Measurements from ENCODE around the gene HAUS8. TPM values are rescaled to one million over a fixed set of nuclear protein-coding genes. Genes with fewer than 3 reads are reported as not detected.

Gene HAUS8
- polyA plus RNA-seq, 1 experiment: 4.6 TPM

DNA sequence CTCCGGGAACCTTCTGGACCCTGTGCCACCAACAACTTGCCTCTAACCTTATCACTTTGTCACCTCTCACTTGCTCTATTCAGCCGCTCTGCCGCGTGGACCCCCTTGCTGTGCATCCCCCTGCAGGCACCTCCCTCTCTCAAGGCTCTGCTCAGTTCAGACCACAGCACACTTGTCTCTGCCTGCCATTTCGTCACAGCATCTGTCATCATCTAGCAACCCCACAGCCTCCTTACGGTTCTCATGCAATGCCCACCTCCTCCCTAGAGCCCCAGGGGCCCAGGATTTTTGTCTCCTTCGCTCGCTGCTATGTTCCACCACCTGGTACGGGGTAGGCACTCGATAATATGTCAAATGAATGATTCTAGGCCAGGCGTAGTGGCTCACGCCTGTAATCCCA is 4.8 kb downstream of the HAUS8 start:
- H3K27me3 ChIP-seq (ENCODE audit: control insufficient read depth, insufficient read depth, low read length): no peaks in the 10 kb centered on the region
- no peak for DNase-seq (ENCODE audit: low read depth, low spot score)
- H3K4me3 ChIP-seq (ENCODE audit: low read depth, low read length): no peak overlapping the region
- H3K27ac ChIP-seq (ENCODE audit: low read depth, low read length): no peak overlapping the region
- ChIA-PET POLR2A (no interaction called here), CTCF (interaction anchor here (0.6 kb wide), 1 partner anchor 191 kb away, joined by 3 read pairs; no protein-coding TSS in a partner anchor)
- TF ChIP-seq CTCF (IDR thresholded peaks at IDR 0.05; ENCODE audit: low read depth, low read length): no peak
- H3K9me3 ChIP-seq (ENCODE audit: control insufficient read depth, insufficient read depth, low read length): no peaks in the 10 kb centered on the region

DNA sequence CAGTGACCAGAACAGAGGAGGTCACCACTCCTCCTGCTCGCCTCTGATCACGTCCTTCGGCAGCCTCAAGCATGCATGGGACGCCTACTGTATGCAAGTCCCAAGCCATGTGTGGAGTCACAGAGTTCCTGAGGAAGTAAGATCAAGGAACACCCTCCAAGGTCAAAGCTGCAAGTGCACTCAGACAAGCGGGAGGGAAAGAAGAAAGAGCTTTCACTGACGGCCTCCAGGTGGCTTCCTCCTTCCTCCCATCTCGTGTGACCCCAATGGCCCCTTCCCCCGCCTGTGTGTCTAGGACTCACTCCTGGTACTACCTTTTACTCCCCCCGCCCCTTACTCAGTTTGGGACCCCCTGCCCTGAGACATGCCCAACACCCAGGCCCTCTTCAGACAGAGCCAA is 6.1 kb downstream of the HAUS8 start:
- DNase-seq (ENCODE audit: low read depth, low spot score): no peak
- Histone ChIP-seq H3K9me3 (ENCODE audit: control insufficient read depth, insufficient read depth, low read length) (no peaks in the 10 kb centered on the region), H3K27me3 (ENCODE audit: control insufficient read depth, insufficient read depth, low read length) (no peaks in the 10 kb centered on the region), H3K27ac (ENCODE audit: low read depth, low read length) (no peak overlapping the region), H3K4me3 (ENCODE audit: low read depth, low read length) (no peak overlapping the region)
- TF ChIP-seq CTCF (IDR thresholded peaks at IDR 0.05; ENCODE audit: low read depth, low read length): no peak
- CTCF ChIA-PET: no interaction called here
- POLR2A ChIA-PET: no interaction called here

DNA sequence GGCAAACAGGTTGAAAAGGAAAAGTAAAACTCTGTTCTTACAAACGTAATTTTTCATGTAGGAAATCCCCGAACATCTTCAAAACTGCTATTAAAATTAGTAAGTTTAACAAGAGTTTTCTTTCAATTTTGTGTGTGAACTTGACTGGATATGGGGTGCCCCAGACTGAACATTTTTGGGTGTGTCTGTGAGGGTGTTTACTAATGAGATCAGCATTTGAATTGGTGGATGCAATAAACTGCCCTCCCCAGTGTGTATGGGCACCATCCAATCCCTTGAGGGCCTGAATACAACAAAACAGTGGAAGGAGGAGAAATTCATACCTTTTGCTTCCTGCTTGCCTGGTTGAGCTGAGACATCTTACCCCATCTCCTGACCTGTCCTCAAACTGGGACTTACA is 11.8 kb downstream of the HAUS8 start:
- TF ChIP-seq CTCF (IDR thresholded peaks at IDR 0.05; ENCODE audit: low read depth, low read length): no peak
- DNase-seq (ENCODE audit: low read depth, low spot score): no peak
- Histone ChIP-seq H3K27ac (ENCODE audit: low read depth, low read length) (no peak overlapping the region), H3K9me3 (ENCODE audit: control insufficient read depth, insufficient read depth, low read length) (peaks cover 7% of the 10 kb centered on the region), H3K27me3 (ENCODE audit: control insufficient read depth, insufficient read depth, low read length) (no peaks in the 10 kb centered on the region), H3K4me3 (ENCODE audit: low read depth, low read length) (no peak overlapping the region)
- ChIA-PET POLR2A (no interaction called here), CTCF (no interaction called here)

- Histone ChIP-seq H3K9me3 (ENCODE audit: control insufficient read depth, insufficient read depth, low read length) (peaks cover 15% of the 10 kb centered on the region), H3K27me3 (ENCODE audit: control insufficient read depth, insufficient read depth, low read length) (no peaks in the 10 kb centered on the region), H3K4me3 (ENCODE audit: low read depth, low read length) (no peak overlapping the region), H3K27ac (ENCODE audit: low read depth, low read length) (no peak overlapping the region)
- TF ChIP-seq CTCF (IDR thresholded peaks at IDR 0.05; ENCODE audit: low read depth, low read length): no peak
- DNase-seq (ENCODE audit: low read depth, low spot score): no peak
- ChIA-PET CTCF (interaction anchor here (0.5 to 1.0 kb wide), 2 partner anchors 9 to 290 kb away, joined by 3 to 4 read pairs; no protein-coding TSS in a partner anchor), POLR2A (no interaction called here)
Measured at GRCh38 chr19:17061691-17062090, 13.6 kb downstream of the HAUS8 start.

DNA sequence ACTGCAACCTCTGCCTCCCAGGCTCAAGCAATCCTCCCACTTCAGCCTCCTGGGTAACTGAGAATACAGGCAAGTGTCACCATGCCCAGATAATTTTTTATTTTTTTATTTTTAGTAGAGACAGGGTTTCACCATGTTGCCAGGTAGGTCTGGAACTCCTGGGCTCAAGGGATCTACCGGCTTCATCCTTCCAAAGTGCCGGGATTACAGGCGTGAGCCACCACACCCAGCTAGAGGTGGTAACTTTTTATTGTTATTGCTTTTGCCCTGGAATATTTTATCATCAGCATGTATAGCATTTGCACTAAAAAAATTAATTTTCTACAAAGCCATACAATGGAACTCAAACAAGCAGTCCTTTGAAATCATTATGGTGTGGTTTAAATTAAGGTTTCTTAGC is 14.0 kb downstream of the HAUS8 start:
- ChIA-PET CTCF (interaction anchor here (0.5 to 1.0 kb wide), 2 partner anchors 9 to 289 kb away, joined by 3 to 4 read pairs; no protein-coding TSS in a partner anchor), POLR2A (no interaction called here)
- H3K27ac ChIP-seq (ENCODE audit: low read depth, low read length): no peak overlapping the region

More for the DNA sequence above, 14.0 kb downstream of the HAUS8 start:
- no peak for DNase-seq (ENCODE audit: low read depth, low spot score)
- Histone ChIP-seq H3K27me3 (ENCODE audit: control insufficient read depth, insufficient read depth, low read length) (no peaks in the 10 kb centered on the region), H3K4me3 (ENCODE audit: low read depth, low read length) (no peak overlapping the region), H3K9me3 (ENCODE audit: control insufficient read depth, insufficient read depth, low read length) (peaks cover 15% of the 10 kb centered on the region)
- TF ChIP-seq CTCF (IDR thresholded peaks at IDR 0.05; ENCODE audit: low read depth, low read length): no peak
